Measurements from ENCODE around the gene NAA11.
"Not testable (repeated sequence)": the region's sequence is repeated elsewhere in the genome, so short reads cannot be mapped to it uniquely, and the experiment has no call there.

NAA11 gene

GRCh38 chr4:79287718-79288117 is 38.1 kb downstream of the NAA11 start:
- Histone ChIP-seq H3K27me3 (replicated peaks) (no peaks in the 10 kb centered on the region), H3K36me3 (replicated peaks) (no peaks in the 10 kb centered on the region), H3K4me3 (ENCODE audit: low read depth, low read length) (no peak overlapping the region), H3K27ac (no peak overlapping the region)
- in situ Hi-C loops (cut with HindIII; ENCODE audit: low pct_ligation_motif_present, low sequenced_read_pairs), result no loop called here
- DNase-seq, result no peak
- TF ChIP-seq CTCF (IDR thresholded peaks at IDR 0.05; ENCODE audit: low read depth, low read length, missing control alignments), result no peak

GRCh38 chr4:79287076-79287475 is 38.8 kb downstream of the NAA11 start:
- H3K27ac ChIP-seq, result no peak overlapping the region
- no peaks in the 10 kb centered on the region for H3K27me3 ChIP-seq (replicated peaks)
- no peak overlapping the region for H3K4me3 ChIP-seq (ENCODE audit: low read depth, low read length)
- DNase-seq, result no peak
- H3K36me3 ChIP-seq (replicated peaks), result no peaks in the 10 kb centered on the region
- in situ Hi-C loops (cut with HindIII; ENCODE audit: low pct_ligation_motif_present, low sequenced_read_pairs), result no loop called here
- TF ChIP-seq CTCF (IDR thresholded peaks at IDR 0.05; ENCODE audit: low read depth, low read length, missing control alignments), result no peak

- H3K27me3 ChIP-seq (replicated peaks), result no peaks in the 10 kb centered on the region
- TF ChIP-seq CTCF (IDR thresholded peaks at IDR 0.05; ENCODE audit: low read depth, low read length, missing control alignments), result no peak
- no peak for DNase-seq
- H3K4me3 ChIP-seq (ENCODE audit: low read depth, low read length), result no peak overlapping the region
- H3K36me3 ChIP-seq (replicated peaks), result no peaks in the 10 kb centered on the region
- H3K27ac ChIP-seq, result no peak overlapping the region
- in situ Hi-C loops (cut with HindIII; ENCODE audit: low pct_ligation_motif_present, low sequenced_read_pairs), result no loop called here
Measured at GRCh38 chr4:79281566-79282359, 44.1 kb downstream of the NAA11 start.

- in situ Hi-C loops (cut with HindIII; ENCODE audit: low pct_ligation_motif_present, low sequenced_read_pairs); DNase-seq; H3K27ac ChIP-seq: not testable (repeated sequence)
Measured at GRCh38 chr4:79277467-79277866, 48.4 kb downstream of the NAA11 start.

GRCh38 chr4:79273915-79274314 is 51.9 kb downstream of the NAA11 start:
- no peaks in the 10 kb centered on the region for H3K36me3 ChIP-seq (replicated peaks)
- in situ Hi-C loops (cut with HindIII; ENCODE audit: low pct_ligation_motif_present, low sequenced_read_pairs), result no loop called here
- H3K27me3 ChIP-seq (replicated peaks), result no peaks in the 10 kb centered on the region
- DNase-seq, result no peak
- no peak overlapping the region for H3K4me3 ChIP-seq (ENCODE audit: low read depth, low read length)
- TF ChIP-seq CTCF (IDR thresholded peaks at IDR 0.05; ENCODE audit: low read depth, low read length, missing control alignments), result no peak
- no peak overlapping the region for H3K27ac ChIP-seq

More at GRCh38 chr4:79277467-79277866, 48.4 kb downstream of the NAA11 start:
- H3K27me3 ChIP-seq (replicated peaks); H3K4me3 ChIP-seq (ENCODE audit: low read depth, low read length); H3K36me3 ChIP-seq (replicated peaks): not testable (repeated sequence)

GRCh38 chr4:79272761-79273160 is 53.1 kb downstream of the NAA11 start:
- Histone ChIP-seq H3K36me3 (replicated peaks) (no peaks in the 10 kb centered on the region), H3K27me3 (replicated peaks) (no peaks in the 10 kb centered on the region), H3K27ac (no peak overlapping the region), H3K4me3 (ENCODE audit: low read depth, low read length) (no peak overlapping the region)
- in situ Hi-C loops (cut with HindIII; ENCODE audit: low pct_ligation_motif_present, low sequenced_read_pairs), result no loop called here
- DNase-seq, result no peak
- TF ChIP-seq CTCF (IDR thresholded peaks at IDR 0.05; ENCODE audit: low read depth, low read length, missing control alignments), result no peak

Data from brain microvascular endothelial cell (primary cell).